Smooth muscle cell (in vitro differentiated cells): ENCODE measurements around the gene ALMS1. TPM values are rescaled to one million over a fixed set of nuclear protein-coding genes. Genes with fewer than 3 reads are reported as not detected.
A peak's percentile ranks its signal among the peaks of the same experiment; 100 is the strongest.

ENCODE experiments used
- DNase-seq: peaks from one replicate; lab custom pipeline; 2025; ENCODE audit not compliant: unreplicated experiment; lab: John Stamatoyannopoulos, UW
- H2AFZ ChIP-seq: fragments of 200-600 bp; sonication (generic); 2 replicates; pipeline ENCODE4 v1.6.0; 2016; ENCODE audit warnings: antibody characterized with exemption, low read depth, mild to moderate bottlenecking
- H3F3A ChIP-seq: fragments of 200-600 bp; sonication (generic); 2 replicates; pipeline ENCODE4 v1.6.0; 2017; ENCODE audit warnings: antibody characterized with exemption, low read depth
- H3K27ac ChIP-seq: fragments of 200-600 bp; sonication (generic); 2 replicates; pipeline ENCODE4 v1.5.1; 2016; ENCODE audit warnings: low read depth, mild to moderate bottlenecking
- H3K27me3 ChIP-seq: fragments of 200-600 bp; sonication (generic); 2 replicates; pipeline ENCODE4 v1.6.1; 2016; ENCODE audit warnings: low read depth, mild to moderate bottlenecking
- H3K36me3 ChIP-seq: fragments of 200-600 bp; sonication (generic); 2 replicates; pipeline ENCODE4 v1.5.1; 2016; ENCODE audit warnings: low read depth
- H3K4me1 ChIP-seq: fragments of 200-600 bp; sonication (generic); 2 replicates; pipeline ENCODE4 v1.5.1; 2016; ENCODE audit warnings: low read depth
- H3K4me2 ChIP-seq: fragments of 200-600 bp; sonication (generic); 2 replicates; pipeline ENCODE4 v1.6.0; 2016; ENCODE audit warnings: mild to moderate bottlenecking
- H3K4me3 ChIP-seq: fragments of 200-600 bp; sonication (generic); 2 replicates; pipeline ENCODE4 v1.5.1; 2016; ENCODE audit warnings: mild to moderate bottlenecking
- H3K79me2 ChIP-seq: fragments of 200-600 bp; sonication (generic); 2 replicates; pipeline ENCODE4 v1.6.0; 2016; ENCODE audit warnings: low read depth, mild to moderate bottlenecking
- H3K9ac ChIP-seq: fragments of 200-600 bp; sonication (generic); 2 replicates; pipeline ENCODE4 v1.6.0; 2016; ENCODE audit warnings: low read depth
- H3K9me3 ChIP-seq: fragments of 200-600 bp; sonication (generic); replicated peaks from 2 replicates; pipeline ENCODE4 v1.5.1; 2016; ENCODE audit warnings: low read depth
- H4K20me1 ChIP-seq: fragments of 200-600 bp; sonication (generic); 2 replicates; pipeline ENCODE4 v1.6.0; 2016; ENCODE audit warnings: low read depth
- WGBS: methylation state at CpG from one replicate; pipeline ENCODE4 v1.1.7; 2016; ENCODE audit warnings: low lambda C conversion rate; 5-methylcytosine and 5-hydroxymethylcytosine counted together
- polyA plus RNA-seq: library from polyadenylated mRNA; unstranded; fragments of >200 nt; fragmentation: Nextera tagmentation; extraction: Ambion mirVana; gene quantifications from 2 replicates; pipeline ENCODE4 v1.2.1, GENCODE V29; 2016
- total RNA-seq: library from RNA; depleted of rRNA; stranded (reverse); fragments of >200 nt; gene quantifications from 2 replicates; pipeline ENCODE4 v1.2.3, GENCODE V29; 2014
- TF ChIP-seq, protein P1 (sequence below): fragments of 200-600 bp; sonication (generic); IDR thresholded peaks from 2 replicates; pipeline ENCODE4 v1.5.1; 2017; ENCODE audit warnings: borderline replicate concordance, mild to moderate bottlenecking, antibody characterized with exemption; ENCODE audit not compliant: insufficient read depth, poor library complexity, severe bottlenecking

ALMS1 gene
- total and polyA plus RNA-seq, 2 experiments from 2014 or later, result 2.3 to 19.6 TPM

GRCh38 chr2:73415906-73416305 is 30.3 kb downstream of the ALMS1 start:
- Histone ChIP-seq H3K27ac (no peak overlapping the region), H2AFZ (no peak overlapping the region), H3K4me1 (no peaks in the 10 kb centered on the region), H3K4me2 (no peak overlapping the region), H3K9ac (no peak overlapping the region), H3K36me3 (peaks cover 6% of the 10 kb centered on the region), H3K79me2 (peaks cover 13% of the 10 kb centered on the region), H4K20me1 (peaks cover 32% of the 10 kb centered on the region), H3F3A (no peaks in the 10 kb centered on the region), H3K9me3 (no peaks in the 10 kb centered on the region), H3K27me3 (no peaks in the 10 kb centered on the region), H3K4me3 (no peak overlapping the region)
- WGBS, result 72% methylated on average over 2 of the region's 2 CpGs
- TF ChIP-seq, protein P1, sequence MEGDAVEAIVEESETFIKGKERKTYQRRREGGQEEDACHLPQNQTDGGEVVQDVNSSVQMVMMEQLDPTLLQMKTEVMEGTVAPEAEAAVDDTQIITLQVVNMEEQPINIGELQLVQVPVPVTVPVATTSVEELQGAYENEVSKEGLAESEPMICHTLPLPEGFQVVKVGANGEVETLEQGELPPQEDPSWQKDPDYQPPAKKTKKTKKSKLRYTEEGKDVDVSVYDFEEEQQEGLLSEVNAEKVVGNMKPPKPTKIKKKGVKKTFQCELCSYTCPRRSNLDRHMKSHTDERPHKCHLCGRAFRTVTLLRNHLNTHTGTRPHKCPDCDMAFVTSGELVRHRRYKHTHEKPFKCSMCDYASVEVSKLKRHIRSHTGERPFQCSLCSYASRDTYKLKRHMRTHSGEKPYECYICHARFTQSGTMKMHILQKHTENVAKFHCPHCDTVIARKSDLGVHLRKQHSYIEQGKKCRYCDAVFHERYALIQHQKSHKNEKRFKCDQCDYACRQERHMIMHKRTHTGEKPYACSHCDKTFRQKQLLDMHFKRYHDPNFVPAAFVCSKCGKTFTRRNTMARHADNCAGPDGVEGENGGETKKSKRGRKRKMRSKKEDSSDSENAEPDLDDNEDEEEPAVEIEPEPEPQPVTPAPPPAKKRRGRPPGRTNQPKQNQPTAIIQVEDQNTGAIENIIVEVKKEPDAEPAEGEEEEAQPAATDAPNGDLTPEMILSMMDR, result no peak
- no peak for DNase-seq

DNA sequence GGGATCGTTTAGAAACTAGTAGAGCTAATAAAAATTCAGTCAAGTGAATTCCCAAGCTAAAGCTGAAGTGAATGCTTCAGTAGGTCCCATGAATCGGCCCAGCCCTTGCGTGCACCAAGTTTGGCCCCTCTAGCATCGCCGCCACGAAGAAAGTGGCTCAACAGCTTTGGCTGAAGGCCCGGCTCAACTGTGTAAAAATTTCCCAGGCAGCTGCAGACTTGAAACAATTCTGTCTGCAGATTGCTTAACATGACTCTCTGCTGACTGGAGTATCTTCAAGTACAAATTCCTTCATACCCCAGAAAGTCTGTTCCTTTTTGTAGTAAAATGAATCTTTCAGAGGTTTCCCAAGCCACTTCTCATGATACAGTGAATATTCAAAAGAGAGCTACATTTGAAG is 32.7 kb downstream of the ALMS1 start:
- Histone ChIP-seq H3F3A (no peaks in the 10 kb centered on the region), H3K4me1 (no peaks in the 10 kb centered on the region), H3K79me2 (peaks cover 13% of the 10 kb centered on the region), H3K9me3 (no peaks in the 10 kb centered on the region), H2AFZ (no peak overlapping the region), H3K27ac (peak overlapping the region; percentile 12), H3K36me3 (peaks cover 6% of the 10 kb centered on the region), H4K20me1 (peaks cover 28% of the 10 kb centered on the region), H3K4me3 (no peak overlapping the region), H3K27me3 (no peaks in the 10 kb centered on the region), H3K9ac (no peak overlapping the region), H3K4me2 (peak overlapping the region; percentile 21)
- 56% methylated on average over 7 of the region's 7 CpGs for WGBS
- DNase-seq, result no peak
- TF ChIP-seq, protein P1, result no peak

DNA sequence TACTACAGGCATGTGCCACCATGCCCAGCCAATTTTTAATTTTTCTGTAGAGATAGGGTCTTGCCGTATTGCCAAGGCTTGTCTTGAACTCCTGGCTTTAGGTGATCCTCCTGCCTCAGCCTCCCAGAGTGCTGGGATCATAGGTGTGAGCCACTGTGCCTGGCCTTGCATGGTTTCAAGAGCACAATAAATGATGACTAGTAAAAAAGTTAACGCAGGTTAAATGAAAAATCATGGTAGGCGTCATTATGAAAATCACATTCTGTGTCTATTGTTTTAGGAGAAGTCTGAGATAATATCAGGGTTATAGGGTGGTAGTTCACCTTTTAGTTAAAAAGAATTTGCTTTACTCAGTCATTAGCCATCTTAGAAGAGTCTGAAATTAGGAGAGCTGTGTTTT is 38.3 kb downstream of the ALMS1 start:
- no peak overlapping the region for H3K27ac ChIP-seq
- H3K27me3 ChIP-seq, result no peaks in the 10 kb centered on the region
- WGBS, result 100% methylated on average over 3 of the region's 3 CpGs
- H3K4me1 ChIP-seq, result no peaks in the 10 kb centered on the region
- no peak overlapping the region for H2AFZ ChIP-seq
- no peaks in the 10 kb centered on the region for H3F3A ChIP-seq
- peaks cover 11% of the 10 kb centered on the region for H3K36me3 ChIP-seq
- H3K4me3 ChIP-seq, result no peak overlapping the region
- no peak overlapping the region for H3K4me2 ChIP-seq
- DNase-seq, result no peak
- no peak overlapping the region for H3K9ac ChIP-seq
- H3K9me3 ChIP-seq, result no peaks in the 10 kb centered on the region
- H3K79me2 ChIP-seq, result no peaks in the 10 kb centered on the region
- peaks cover 3% of the 10 kb centered on the region for H4K20me1 ChIP-seq
- TF ChIP-seq, protein P1, result no peak

DNA sequence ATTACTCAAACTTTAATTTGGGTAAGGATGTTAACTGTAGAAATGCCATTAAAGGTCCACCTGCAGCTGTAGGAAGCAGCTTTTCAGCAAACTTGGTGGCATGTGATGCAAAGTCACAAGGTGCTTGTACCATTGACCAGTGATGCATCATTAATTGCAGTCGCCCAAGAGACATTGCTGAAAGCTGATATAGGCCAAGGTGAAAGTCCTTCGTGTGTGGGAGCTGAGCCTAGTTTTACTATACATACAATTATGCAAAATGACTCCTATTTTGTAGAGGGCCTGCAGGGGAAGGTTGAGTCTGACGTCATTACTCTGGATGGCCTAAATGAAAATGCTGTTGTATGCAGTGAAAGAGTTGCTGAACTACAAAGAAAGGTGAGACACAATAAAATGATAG is 40.5 kb downstream of the ALMS1 start:
- Histone ChIP-seq H3K36me3 (peaks cover 5% of the 10 kb centered on the region), H2AFZ (no peak overlapping the region), H3K27me3 (no peaks in the 10 kb centered on the region), H3K27ac (no peak overlapping the region), H3K9me3 (no peaks in the 10 kb centered on the region), H3K4me3 (no peak overlapping the region), H3K9ac (no peak overlapping the region), H3K4me1 (no peaks in the 10 kb centered on the region), H4K20me1 (peaks cover 3% of the 10 kb centered on the region), H3K79me2 (no peaks in the 10 kb centered on the region), H3K4me2 (no peak overlapping the region), H3F3A (no peaks in the 10 kb centered on the region)
- DNase-seq, result no peak
- 85% methylated on average over 3 of the region's 3 CpGs for WGBS
- TF ChIP-seq, protein P1, result no peak
